Fibroblast of villous mesenchyme (primary cell): ENCODE measurements around the gene ADCY6. TPM values are rescaled to one million over a fixed set of nuclear protein-coding genes. Genes with fewer than 3 reads are reported as not detected.

Experiments
- DNase-seq: peaks from one replicate; pipeline ENCODE4 v3.0.0-alpha.2; 2010; ENCODE audit warnings: low read depth
- H3K4me3 ChIP-seq: 2 replicates; pipeline ENCODE4 v1.5.1; 2011; ENCODE audit warnings: low read depth, mild to moderate bottlenecking, low read length
- total RNA-seq: library from RNA; depleted of rRNA; stranded (reverse); fragments of >200 nt; gene quantifications from 2 replicates; pipeline ENCODE4 v1.2.3, GENCODE V29; 2012
- TF ChIP-seq, protein P1 (sequence below): IDR thresholded peaks from 2 replicates; pipeline ENCODE4 v1.5.1; 2012; ENCODE audit warnings: low read depth, mild to moderate bottlenecking, low read length; ENCODE audit not compliant: insufficient read depth

The ADCY6 gene
- total RNA-seq, 1 donor, result 47.1 TPM

GRCh38 chr12:48764521-48764920 lies 24.4 kb downstream of the ADCY6 start:
- no peak for DNase-seq
- TF ChIP-seq, protein P1, sequence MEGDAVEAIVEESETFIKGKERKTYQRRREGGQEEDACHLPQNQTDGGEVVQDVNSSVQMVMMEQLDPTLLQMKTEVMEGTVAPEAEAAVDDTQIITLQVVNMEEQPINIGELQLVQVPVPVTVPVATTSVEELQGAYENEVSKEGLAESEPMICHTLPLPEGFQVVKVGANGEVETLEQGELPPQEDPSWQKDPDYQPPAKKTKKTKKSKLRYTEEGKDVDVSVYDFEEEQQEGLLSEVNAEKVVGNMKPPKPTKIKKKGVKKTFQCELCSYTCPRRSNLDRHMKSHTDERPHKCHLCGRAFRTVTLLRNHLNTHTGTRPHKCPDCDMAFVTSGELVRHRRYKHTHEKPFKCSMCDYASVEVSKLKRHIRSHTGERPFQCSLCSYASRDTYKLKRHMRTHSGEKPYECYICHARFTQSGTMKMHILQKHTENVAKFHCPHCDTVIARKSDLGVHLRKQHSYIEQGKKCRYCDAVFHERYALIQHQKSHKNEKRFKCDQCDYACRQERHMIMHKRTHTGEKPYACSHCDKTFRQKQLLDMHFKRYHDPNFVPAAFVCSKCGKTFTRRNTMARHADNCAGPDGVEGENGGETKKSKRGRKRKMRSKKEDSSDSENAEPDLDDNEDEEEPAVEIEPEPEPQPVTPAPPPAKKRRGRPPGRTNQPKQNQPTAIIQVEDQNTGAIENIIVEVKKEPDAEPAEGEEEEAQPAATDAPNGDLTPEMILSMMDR, result no peak
- no peak overlapping the region for H3K4me3 ChIP-seq

DNA sequence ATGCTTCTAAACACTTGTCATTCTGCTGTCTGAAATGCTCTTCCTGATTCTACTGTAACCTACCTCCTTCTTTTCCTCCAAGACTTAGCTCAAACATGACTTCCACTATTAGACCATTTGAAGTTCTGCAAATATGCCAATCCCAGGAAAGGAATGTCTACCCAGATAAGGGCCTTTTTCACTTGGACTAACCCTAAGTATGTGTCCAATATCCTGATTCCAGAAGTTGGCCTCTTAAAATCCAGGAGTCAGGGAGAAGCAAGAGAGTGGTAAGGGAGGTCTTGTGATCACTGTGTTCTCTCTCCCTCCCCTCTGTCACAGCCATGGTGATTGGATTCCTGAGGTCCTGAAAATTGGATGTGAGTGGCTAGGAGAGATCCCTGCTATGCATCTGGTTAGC lies 30.2 kb downstream of the ADCY6 start:
- no peak overlapping the region for H3K4me3 ChIP-seq
- no peak for DNase-seq
- TF ChIP-seq, protein P1, result no peak

DNA sequence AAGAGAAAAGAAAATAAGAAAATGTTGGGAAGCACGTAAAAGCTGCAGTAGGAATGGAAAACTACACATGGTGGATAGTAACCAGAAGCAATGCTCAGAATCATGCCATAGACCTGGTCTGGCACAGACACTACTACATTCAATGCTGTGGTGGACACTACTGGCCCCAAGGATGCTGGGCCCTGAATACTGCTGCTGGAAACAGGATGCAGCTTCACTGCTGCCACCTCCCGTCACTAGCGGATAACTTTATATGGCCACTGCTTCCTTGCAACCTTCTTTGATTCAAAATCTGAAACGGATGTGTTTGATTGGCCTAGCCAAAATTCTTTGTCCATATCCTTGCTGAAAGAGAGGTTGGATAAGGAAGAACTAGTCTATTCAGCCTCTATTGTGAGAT lies 30.7 kb downstream of the ADCY6 start:
- TF ChIP-seq, protein P1, result no peak
- no peak overlapping the region for H3K4me3 ChIP-seq
- no peak for DNase-seq

- TF ChIP-seq, protein P1, result no peak
- H3K4me3 ChIP-seq, result no peak overlapping the region
- no peak for DNase-seq
These were observed 38.0 kb downstream of the ADCY6 start for GRCh38 chr12:48750769-48751356.

GRCh38 chr12:48750215-48750614 lies 38.7 kb downstream of the ADCY6 start:
- TF ChIP-seq, protein P1, result no peak
- H3K4me3 ChIP-seq, result no peak overlapping the region
- DNase-seq, result no peak

GRCh38 chr12:48744251-48745008 lies 44.5 kb downstream of the ADCY6 start:
- TF ChIP-seq, protein P1, result no peak
- no peak for DNase-seq
- H3K4me3 ChIP-seq, result no peak overlapping the region
